ENCODE results near the gene MAPT. TPM values are rescaled to one million over a fixed set of nuclear protein-coding genes. Genes with fewer than 3 reads are reported as not detected.

Gene MAPT
- total RNA-seq, 2 donors from 2014 or later: 4.4 to 5.7 TPM

GRCh38 chr17:46028981-46029565, 134.7 kb downstream of the MAPT start:
- DNase-seq (ENCODE audit: low spot score): no peak
- intact Hi-C loops (cut with DNase I): no loop called here

DNA sequence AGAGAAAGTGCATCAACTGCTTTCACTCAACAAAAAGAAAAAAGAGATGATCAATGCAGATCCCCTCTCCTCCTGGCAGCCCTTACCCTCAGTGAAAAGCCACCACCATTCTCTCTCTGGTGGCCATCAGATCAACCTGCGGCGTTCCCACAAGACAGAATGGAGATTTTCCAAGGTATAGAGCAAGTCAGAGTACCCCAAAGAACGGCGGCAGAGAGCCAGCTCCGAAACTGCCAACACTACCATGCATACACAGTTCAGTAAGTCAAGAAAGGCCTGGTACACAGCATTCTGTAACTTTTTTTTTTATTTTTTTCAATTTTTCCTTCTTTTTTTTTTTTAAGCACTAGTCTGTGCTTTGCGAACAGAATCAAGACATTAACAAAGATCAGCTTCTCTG, 135.3 kb downstream of the MAPT start:
- intact Hi-C loops (cut with DNase I): no loop called here
- no peak for DNase-seq (ENCODE audit: low spot score)

DNA sequence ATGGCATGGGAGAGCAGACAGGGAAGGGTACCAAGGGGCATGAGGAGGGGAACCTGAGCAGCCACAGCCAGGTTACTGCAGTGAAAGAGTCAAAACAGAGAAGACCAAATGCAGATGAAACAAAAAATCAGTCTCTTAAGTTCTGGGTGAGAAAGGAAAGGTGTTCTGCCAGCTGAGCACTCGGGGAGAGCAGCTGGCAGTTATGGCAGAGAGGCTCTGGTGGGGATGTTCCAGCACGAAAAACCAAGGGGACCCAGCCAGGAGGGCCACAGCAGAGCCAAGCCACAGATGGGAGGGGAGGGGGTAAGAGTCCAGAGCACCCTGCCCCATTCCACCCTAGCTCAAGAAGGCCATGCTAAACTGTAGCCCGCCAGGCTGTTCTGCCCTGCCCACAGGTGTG, 136.4 kb downstream of the MAPT start:
- no peak for DNase-seq (ENCODE audit: low spot score)
- intact Hi-C loops (cut with DNase I): no loop called here

DNA sequence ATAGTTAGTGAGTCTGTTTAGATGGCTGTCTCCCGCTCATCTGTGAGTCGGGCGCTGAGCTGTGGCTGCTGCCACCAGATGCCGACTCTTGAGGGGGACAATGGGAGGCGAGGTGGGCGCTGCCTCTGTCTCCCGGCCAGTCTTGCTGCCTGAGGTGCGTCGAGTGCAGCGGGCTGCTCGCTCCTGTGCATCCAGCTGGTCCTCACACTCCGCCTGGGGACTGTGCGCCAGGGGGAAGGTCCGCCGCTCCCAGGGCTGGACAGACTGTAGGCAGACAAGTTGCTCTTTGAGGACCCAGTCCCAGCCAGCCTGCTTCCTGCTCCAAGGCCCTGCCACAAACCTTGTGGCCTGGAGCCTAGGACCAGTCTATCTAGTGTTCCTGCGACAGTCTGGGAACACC, 137.1 kb downstream of the MAPT start:
- intact Hi-C loops (cut with DNase I): no loop called here

GRCh38 chr17:46031920-46032319, 137.6 kb downstream of the MAPT start:
- DNase-seq (ENCODE audit: low spot score): no peak
- intact Hi-C loops (cut with DNase I): no loop called here

More for the DNA sequence above, 137.1 kb downstream of the MAPT start:
- no peak for DNase-seq (ENCODE audit: low spot score)

- DNase-seq (ENCODE audit: low spot score): no peak
- intact Hi-C loops (cut with DNase I): no loop called here
Measured at GRCh38 chr17:46032909-46033308, 138.6 kb downstream of the MAPT start.

DNA sequence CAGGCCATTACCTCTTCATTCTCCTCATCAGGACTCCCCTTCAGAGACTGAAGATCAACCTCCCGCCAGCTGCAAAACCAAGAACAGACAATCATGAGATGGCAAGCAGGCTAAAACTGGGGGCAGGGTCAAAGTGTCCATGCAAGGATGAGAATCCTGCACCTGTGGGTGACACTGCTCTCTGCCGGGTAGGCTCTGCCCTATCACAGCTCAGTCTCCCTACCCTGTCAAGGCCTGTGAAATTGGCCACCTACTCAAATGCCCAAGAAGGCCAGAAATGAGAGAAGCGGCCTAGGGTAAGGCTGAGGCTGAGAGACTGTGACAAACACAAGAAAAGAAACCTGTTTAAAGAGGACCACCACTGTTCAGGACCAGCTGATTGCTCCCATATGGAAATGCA, 139.0 kb downstream of the MAPT start:
- DNase-seq (ENCODE audit: low spot score): no peak
- intact Hi-C loops (cut with DNase I): no loop called here

GRCh38 chr17:46035112-46035818, 140.9 kb downstream of the MAPT start:
- intact Hi-C loops (cut with DNase I): no loop called here
- no peak for DNase-seq (ENCODE audit: low spot score)

DNA sequence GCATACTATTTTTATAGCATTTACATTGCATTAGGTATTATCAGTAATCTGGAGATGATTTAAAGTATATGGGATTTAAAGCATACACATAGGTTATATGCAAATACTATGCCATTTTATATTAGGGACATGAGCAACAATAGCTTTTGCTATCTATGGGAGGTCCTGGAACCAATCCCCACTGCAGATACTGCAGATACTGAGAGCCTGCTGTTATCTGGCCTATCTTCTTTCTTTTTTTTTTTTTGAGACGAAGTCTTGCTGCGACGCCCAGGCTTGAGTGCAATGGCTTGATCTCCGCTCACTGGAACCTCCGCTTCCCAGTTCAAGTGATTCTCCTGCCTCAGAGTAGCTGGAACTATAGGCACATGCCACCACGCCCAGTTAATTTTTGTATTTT, 142.1 kb downstream of the MAPT start:
- no peak for DNase-seq (ENCODE audit: low spot score)
- intact Hi-C loops (cut with DNase I): no loop called here

GRCh38 chr17:46037722-46038255, 143.4 kb downstream of the MAPT start:
- intact Hi-C loops (cut with DNase I): no loop called here

GRCh38 chr17:46038414-46038813, 144.1 kb downstream of the MAPT start:
- intact Hi-C loops (cut with DNase I): no loop called here
- DNase-seq (ENCODE audit: low spot score): no peak

More at GRCh38 chr17:46037722-46038255, 143.4 kb downstream of the MAPT start:
- no peak for DNase-seq (ENCODE audit: low spot score)

DNA sequence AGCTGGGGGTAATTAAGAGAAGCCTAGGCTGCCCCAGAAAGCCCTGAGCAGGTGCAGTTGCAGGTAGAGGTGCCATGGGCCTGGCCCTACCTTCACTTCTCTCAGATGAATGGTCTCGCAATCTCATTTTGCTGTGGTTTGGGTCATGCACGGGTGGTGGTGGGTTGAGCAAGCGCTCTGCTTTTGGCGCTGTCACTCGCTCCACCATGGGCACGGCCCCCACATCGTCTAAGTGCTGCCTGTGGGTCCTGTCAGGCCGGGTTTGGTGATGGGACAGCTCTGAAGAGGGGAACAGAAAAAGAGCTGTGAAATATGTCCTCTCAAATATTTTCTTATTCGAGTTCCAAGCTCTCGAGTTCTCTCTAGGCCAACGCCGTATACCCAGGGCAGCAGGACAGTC, 144.6 kb downstream of the MAPT start:
- DNase-seq (ENCODE audit: low spot score): no peak
- intact Hi-C loops (cut with DNase I): no loop called here

GRCh38 chr17:46039592-46040186, 145.3 kb downstream of the MAPT start:
- no peak for DNase-seq (ENCODE audit: low spot score)
- intact Hi-C loops (cut with DNase I): loop anchor here in 1 of 2 donors (5.0 kb wide), 1 partner anchor 173 kb away; no protein-coding TSS in a partner anchor

GRCh38 chr17:46042246-46042645, 147.9 kb downstream of the MAPT start:
- no peak for DNase-seq (ENCODE audit: low spot score)
- intact Hi-C loops (cut with DNase I): loop anchor here in 1 of 2 donors (5.0 kb wide), 1 partner anchor 170 kb away; no protein-coding TSS in a partner anchor

DNA sequence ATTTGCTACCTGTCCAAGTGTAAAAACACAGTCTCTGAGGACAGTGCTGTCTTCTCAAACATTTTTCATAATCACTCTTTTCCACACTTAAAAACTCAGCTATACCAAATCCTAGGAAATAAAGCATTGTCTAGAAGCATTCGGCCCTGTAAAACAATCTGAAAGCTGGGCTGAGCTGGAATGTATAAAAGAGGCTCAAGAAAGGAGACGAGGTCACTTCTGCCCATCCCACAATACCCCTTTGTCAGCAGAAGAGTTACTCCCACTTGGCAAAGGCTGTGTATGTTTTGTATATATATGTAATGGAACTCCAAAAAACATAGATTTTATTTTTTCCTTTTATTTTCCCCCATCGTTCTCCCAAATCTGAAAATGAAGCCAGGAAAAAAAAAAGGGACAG, 148.6 kb downstream of the MAPT start:
- DNase-seq (ENCODE audit: low spot score): no peak
- intact Hi-C loops (cut with DNase I): loop anchor here in 1 of 2 donors (5.0 kb wide), 1 partner anchor 169 kb away; no protein-coding TSS in a partner anchor

DNA sequence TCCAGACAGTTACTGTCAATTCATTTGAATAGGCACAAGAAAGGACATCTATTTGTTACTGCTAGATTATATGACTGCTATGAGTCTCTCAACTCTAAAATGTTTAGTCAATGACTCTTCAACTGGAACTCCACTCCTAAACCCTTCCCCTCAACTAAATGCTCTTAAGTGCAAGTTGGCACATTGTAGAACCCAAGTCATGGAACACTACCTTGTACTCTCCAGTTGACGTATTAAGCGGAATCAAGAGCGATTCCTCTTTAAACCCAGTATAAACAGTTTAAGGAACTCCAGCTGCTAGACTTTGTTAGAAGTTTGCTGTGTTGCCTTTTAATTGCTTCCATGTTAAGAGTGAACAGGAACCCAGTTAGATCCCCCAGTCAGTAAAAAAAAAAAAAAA, 149.3 kb downstream of the MAPT start:
- no peak for DNase-seq (ENCODE audit: low spot score)
- intact Hi-C loops (cut with DNase I): loop anchor here in 1 of 2 donors (5.0 kb wide), 1 partner anchor 169 kb away; no protein-coding TSS in a partner anchor

DNA sequence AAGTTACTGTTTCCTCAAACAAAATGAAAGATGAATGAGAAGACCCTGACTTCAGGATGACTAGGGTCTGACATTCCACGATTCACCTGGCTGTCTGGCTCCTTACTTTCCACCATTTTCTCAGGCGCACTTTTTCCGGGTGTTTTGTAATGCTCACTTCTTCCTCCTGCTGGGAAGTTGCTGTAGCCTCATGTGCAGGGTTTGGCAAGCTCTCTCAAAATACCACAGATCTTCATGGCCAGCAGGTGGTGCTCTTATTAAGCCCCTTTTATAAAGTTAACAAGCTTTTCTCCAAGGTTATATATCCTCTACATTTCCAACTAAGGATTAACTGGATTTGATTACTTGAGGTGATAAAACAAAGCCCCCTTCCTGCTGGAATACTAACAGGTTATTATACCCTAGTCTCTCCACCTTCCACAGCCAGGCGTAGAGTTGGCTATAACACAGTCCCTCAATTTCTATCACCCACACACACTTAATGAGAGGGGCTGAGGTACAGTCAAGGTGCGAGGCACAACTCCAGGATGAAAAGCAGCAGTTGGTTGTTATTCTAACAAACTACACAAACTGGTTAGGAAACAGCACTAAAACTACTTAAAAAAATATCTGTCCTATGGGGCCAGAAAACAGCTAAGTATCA, 150.1 kb downstream of the MAPT start:
- intact Hi-C loops (cut with DNase I): loop anchor here in 1 of 2 donors (5.0 kb wide), 1 partner anchor 168 kb away; no protein-coding TSS in a partner anchor

GRCh38 chr17:46044989-46045388, 150.6 kb downstream of the MAPT start:
- intact Hi-C loops (cut with DNase I): loop anchor here (5.0 kb wide), 2 partner anchors 147 to 167 kb away; partner anchors contain the start of gene KANSL1 (in 1 of the 2)

More for the DNA sequence above, 150.1 kb downstream of the MAPT start:
- DNase-seq (ENCODE audit: low spot score): no peak

DNA sequence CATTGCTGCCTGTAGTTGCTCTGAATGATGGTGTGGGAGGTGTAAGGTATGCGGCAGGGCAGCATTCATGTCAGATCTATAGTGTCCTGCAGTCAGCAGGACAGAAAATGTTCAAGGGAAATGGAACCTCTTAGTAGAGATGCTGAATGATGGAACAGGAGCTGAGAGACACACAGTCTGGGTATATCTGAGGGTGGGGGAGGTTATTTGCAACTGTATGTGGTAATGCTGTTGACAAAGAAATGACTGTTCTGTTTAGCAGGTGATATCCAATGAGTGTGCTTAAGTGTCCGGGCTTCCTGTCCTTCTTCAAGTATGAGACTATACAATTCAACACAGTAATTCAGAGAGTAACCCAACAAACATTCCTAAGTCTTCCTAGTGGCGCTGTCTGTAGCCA, 151.3 kb downstream of the MAPT start:
- no peak for DNase-seq (ENCODE audit: low spot score)
- intact Hi-C loops (cut with DNase I): loop anchor here in 1 of 2 donors (5.0 kb wide), 1 partner anchor 147 kb away; the partner anchor contains the start of gene KANSL1

More at GRCh38 chr17:46044989-46045388, 150.6 kb downstream of the MAPT start:
- DNase-seq (ENCODE audit: low spot score): no peak
